HG03196 (cell line): ENCODE results near the gene SLC30A1.
"Not testable (repeated sequence)": the region's sequence is repeated elsewhere in the genome, so short reads cannot be mapped to it uniquely, and the experiment has no call there.

Experiments
- ATAC-seq: cut with Tn5 transposase; IDR thresholded peaks from one replicate; pipeline ENCODE4 v1.9.1; 2021; ENCODE audit not compliant: unreplicated experiment

SLC30A1 gene

DNA sequence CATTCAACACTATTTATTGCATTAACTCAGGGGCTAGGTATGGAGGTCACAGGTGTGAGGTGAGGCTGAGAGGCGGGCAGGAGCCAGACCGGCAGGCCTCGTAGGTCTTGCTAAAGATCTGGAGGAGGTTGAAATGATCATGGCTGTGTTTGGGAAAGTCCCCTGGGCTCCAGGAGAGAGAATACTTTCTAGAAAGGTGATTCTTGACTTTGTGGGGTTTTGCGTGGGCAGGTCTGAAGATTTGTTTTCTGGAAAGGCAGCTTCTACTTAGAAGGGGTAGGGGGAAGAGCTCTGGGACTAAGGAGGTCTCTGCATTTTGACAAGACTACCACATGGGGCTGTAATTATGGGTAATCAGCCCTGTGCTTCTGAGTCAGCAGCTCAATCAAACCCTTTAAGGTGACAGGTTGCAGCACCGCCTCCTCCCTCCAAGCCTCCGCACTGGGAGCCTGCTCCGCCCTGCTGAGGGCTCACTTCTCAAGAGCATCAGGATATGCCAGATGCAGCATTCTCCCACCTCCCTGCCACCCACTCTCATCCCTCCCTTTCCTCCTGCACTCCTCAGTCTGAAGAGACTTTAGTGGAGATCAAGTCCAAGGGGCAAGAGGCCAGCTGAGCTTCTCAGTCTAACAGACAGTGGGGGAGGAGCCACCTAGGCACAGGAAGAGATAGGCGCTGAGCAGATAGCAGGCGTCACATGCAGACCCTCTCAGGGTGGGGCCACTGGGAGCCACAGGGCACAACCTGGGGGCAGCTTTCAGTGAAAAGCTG is 30.5 kb downstream of the SLC30A1 start:
- no peak for ATAC-seq

DNA sequence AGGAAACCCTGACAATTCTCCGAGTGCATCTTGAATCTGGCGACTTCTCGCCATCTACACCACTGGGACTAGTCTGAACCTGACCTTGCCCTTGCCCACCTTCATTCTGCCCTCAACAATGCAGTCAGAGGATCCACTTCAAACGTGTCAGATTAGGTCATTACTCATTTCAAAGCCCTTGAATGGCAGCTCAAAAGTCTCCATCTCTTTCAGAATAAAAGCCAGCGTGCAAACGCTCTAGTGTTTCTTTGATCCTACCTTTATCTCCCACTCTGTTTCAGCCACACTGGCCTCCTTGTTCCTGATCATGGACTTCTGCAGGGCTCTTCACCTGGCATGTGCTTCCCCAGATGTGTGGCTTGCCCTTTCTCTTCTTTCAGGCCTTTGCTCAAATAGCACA is 31.3 kb downstream of the SLC30A1 start:
- ATAC-seq, result no peak

DNA sequence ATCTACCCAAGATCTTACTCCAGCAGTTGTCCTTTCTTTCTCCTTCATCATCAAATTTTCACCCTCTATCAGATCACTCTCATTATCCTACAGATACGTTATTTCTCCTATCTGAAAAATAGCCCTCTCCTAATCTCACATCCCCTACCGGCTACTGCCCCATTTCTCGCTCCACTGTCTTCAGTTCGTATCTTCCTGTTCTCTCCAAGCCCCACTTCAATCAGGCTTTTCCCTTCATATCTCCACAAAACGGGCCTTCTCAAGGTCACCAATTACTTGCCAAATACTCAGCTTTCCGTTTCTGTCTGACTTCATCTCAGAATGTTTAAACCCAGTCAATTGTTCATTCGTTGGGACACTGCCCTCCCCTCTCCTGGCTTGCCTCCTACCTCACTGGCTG is 32.4 kb downstream of the SLC30A1 start:
- no peak for ATAC-seq

- no peak for ATAC-seq
Observed at GRCh38 chr1:211543025-211543424, 35.9 kb downstream of the SLC30A1 start.

GRCh38 chr1:211541720-211542477 is 37.1 kb downstream of the SLC30A1 start:
- no peak for ATAC-seq

- ATAC-seq, result no peak
Observed at GRCh38 chr1:211541278-211541677, 37.7 kb downstream of the SLC30A1 start.

DNA sequence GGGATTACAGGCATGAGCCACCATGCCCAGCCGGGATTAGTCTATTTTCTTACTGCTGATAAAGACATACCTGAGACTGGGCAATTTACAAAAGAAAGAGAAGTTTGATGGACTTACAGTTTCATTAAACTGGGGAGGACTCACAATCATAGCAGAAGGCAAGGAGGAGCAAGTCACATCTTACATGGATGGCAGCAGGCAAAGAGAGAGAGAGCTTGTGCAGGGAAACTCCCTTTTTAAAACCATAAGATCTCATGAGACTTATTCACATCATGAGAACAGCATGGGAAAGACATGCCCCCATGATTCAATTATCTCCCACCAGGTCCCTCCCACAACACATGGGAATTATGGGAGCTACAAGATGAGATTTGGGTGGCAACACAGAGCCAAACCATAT is 38.1 kb downstream of the SLC30A1 start:
- ATAC-seq, result not testable (repeated sequence)

DNA sequence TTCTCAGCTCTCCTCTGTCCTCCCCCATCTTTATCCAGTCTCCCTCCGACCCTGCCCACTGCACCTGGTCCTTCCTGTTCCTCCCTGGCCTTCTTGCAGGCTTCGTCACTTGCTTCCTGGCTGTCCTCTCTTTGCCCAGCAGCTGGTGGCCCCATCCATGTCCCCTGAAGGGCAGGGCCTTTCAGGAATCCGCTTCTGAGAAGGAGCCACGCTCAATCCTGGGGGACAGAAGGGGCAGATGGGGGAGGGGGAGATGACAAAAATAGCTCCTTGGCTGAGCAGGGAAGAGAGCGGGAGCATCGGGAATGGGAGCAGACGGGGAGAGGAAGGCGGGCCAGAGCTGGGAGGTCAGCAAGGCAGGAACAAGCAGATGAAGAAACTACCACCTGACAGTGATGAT is 40.7 kb downstream of the SLC30A1 start:
- no peak for ATAC-seq

GRCh38 chr1:211537253-211537652 is 41.7 kb downstream of the SLC30A1 start:
- no peak for ATAC-seq

GRCh38 chr1:211536606-211537005 is 42.4 kb downstream of the SLC30A1 start:
- no peak for ATAC-seq

DNA sequence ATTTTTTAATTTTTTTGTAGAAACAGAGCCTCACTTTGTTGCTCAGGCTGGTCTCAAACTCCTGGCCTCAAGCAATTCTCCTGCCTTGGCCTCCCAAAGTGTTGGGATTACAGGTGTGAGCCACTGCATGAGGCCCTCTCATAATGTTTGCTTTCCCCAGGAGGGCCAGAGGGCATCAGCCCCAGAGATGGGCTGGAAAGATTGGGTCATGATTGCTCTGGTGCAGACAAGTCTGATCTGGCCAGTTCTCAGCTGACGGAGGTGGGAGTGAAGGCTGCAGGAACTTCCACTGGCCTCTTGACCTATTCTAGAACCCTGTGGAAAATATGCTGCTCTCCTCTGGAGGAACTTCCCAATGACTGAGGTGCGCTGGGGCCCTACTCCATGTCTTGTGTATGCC is 43.6 kb downstream of the SLC30A1 start:
- ATAC-seq, result no peak

DNA sequence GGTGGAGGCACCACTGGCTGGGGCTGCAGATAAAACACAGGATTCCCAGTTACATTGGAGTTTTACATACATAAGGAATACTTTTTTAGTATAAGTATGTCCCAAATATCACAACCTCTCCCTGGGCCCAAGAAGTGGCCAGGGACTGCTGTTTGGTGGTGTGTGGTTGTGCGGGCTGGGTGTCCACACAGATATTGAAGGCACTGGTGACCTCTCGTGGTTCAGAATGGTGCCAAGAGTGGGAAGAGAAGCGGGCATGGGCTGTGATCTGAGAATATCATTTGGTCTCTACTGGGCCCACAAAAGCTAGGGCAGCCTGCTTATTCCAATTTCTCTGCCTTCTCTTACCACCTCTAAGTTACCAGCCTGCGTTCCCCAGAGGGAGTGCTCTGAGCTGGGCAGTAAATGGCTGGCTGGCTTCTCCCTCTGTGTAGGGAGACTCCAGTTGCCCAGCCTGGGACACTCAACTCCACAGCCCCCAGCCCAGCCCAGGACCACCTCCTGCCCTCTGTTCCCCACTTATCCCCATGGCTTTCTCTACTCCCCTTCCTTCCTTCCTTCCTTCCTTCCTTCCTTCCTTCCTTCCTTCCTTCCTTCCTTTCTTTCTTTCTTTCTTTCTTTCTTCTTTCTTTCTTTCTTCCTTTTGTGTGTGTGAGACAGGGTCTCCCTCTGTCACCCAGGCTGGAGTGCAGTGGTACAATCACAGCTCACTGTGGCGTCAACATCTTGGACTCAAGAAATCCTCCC is 44.2 kb downstream of the SLC30A1 start:
- ATAC-seq, result no peak

- no peak for ATAC-seq
Observed at GRCh38 chr1:211532088-211532444, 46.9 kb downstream of the SLC30A1 start.

- ATAC-seq, result no peak
Observed at GRCh38 chr1:211531194-211532087, 47.5 kb downstream of the SLC30A1 start.

DNA sequence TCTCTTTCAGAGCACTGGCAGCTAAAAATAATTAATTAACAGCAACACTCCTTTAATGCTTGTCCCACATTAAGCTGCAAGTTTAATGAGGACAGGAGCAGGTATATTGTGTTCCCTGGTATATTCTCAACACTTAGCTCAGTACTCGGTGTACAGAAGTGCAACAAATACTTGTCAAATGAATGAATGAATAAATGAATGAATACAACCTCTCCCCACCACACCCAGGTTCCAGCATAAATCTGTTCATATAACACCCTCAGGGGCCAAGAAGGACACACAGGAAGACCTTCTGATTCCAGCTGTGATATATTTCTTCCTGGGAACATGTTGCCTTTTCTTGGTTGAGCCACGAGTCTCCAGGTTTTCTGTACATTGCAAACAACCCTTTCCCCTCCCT is 48.9 kb downstream of the SLC30A1 start:
- ATAC-seq, result no peak

DNA sequence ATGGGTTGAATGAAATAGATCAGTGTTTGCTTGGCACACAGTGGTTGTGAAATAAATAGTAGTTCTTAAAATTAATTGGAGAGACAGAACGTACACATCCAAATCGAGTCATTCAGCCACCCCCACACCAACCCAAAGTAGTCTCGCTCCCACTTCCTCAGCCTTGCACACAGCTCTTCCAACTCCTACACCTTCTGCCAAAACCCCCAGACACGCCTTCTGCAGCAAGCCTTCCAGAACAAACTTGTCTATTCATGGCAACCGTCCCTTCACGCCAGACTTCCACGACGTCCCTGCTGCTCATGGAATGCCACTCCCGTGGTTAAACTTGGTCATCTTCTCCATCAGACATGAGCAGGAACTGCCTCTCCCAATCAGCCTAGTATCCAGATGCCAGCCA is 49.5 kb downstream of the SLC30A1 start:
- no peak for ATAC-seq

- ATAC-seq, result no peak
Observed at GRCh38 chr1:211529011-211529410, 50.0 kb downstream of the SLC30A1 start.

DNA sequence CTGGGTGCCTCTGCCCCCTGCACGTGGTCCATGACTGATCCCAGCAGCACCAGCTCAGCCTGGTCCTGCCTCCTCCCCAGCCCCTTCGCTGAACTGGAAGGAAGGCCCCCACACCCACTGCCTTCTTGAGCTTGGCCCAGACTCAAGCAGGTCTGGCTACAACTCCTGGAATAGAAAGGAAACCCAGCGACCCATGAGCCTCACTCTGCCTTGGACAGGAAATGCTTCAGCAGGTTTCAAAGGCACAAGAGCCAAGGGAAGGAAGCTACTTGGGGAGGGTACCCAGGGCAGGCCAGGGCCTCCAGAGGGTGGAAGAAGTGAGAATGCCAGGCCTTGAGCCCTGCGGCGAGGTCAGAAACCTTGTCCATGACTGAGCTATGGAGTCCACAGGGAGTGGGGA is 51.1 kb downstream of the SLC30A1 start:
- no peak for ATAC-seq

- ATAC-seq, result peak; percentile 85
Observed at GRCh38 chr1:211527006-211527405, 52.0 kb downstream of the SLC30A1 start.

DNA sequence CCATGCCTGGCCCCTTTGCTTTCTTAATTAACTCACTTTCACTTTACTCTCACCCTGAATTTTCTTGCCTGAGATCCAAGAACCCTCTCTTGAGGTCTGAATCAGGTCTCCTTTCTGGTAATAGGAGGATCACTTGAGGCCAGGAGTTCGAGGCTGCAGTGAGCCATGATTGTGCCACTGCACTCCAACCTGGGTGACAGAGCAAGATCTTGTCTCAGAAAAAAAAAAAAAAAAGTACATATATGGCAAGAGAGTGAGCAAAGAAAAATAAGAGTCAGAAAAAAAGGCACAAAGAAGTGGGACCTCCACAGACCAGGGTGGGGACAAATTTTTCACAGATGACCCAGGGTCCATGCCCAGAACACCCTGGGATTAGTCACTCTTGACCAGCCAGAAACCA is 52.9 kb downstream of the SLC30A1 start:
- no peak for ATAC-seq
